ENCODE results near the gene REC8. TPM values are rescaled to one million over a fixed set of nuclear protein-coding genes. Genes with fewer than 3 reads are reported as not detected.

REC8 gene
- total and polyA plus RNA-seq, 2 of the 13 experiments (the other 11 are each of a cell fraction or from before 2014, with no cell fraction given), result 3.4 to 14.7 TPM

- TF ChIP-seq, protein P1, sequence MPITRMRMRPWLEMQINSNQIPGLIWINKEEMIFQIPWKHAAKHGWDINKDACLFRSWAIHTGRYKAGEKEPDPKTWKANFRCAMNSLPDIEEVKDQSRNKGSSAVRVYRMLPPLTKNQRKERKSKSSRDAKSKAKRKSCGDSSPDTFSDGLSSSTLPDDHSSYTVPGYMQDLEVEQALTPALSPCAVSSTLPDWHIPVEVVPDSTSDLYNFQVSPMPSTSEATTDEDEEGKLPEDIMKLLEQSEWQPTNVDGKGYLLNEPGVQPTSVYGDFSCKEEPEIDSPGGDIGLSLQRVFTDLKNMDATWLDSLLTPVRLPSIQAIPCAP (CRISPR knock-in tag; IDR thresholded peaks at IDR 0.05; ENCODE audit: low read depth), result 0 out of 2 replicates have a peak, but pooled peaks have one; percentile 0
- TF ChIP-seq PHB2 (IDR thresholded peaks at IDR 0.05; ENCODE audit: partially characterized antibody) (no peak), FOXM1 (CRISPR knock-in tag; IDR thresholded peaks at IDR 0.05) (peak; percentile 28), SRF (IDR thresholded peaks at IDR 0.05; ENCODE audit: low read depth, low read length) (peak; percentile 66; the same call in 1 of the 2 replicates), MTF1 (CRISPR knock-in tag; IDR thresholded peaks at IDR 0.05) (peak; percentile 89), BCL6 (CRISPR knock-in tag; IDR thresholded peaks at IDR 0.05) (peak; percentile 80), ZNF124 (CRISPR knock-in tag; IDR thresholded peaks at IDR 0.05) (peak; percentile 73), MATR3 (CRISPR knock-in tag; IDR thresholded peaks at IDR 0.05) (no peak), ZNF7 (CRISPR knock-in tag; IDR thresholded peaks at IDR 0.05) (0 out of 2 replicates have a peak, but pooled peaks have one; percentile 41), JUN (CRISPR knock-in tag; IDR thresholded peaks at IDR 0.05) (peak; percentile 83), ZNF280B (CRISPR knock-in tag; IDR thresholded peaks at IDR 0.05; ENCODE audit: borderline replicate concordance) (peak; percentile 97), ZNF3 (CRISPR knock-in tag; IDR thresholded peaks at IDR 0.05) (peak; percentile 30; the same call in 1 of the 2 replicates), ETV5 (CRISPR knock-in tag; IDR thresholded peaks at IDR 0.05; ENCODE audit: borderline replicate concordance) (peak; percentile 95), ZSCAN20 (CRISPR knock-in tag; IDR thresholded peaks at IDR 0.05; ENCODE audit: borderline replicate concordance) (peak; percentile 98), ZNF678 (CRISPR knock-in tag; IDR thresholded peaks at IDR 0.05) (peak; percentile 99), ZFP37 (CRISPR knock-in tag; IDR thresholded peaks at IDR 0.05; ENCODE audit: borderline replicate concordance) (peak; percentile 72), ARID2 (CRISPR knock-in tag; IDR thresholded peaks at IDR 0.05; ENCODE audit: borderline replicate concordance) (peak; percentile 95), GLMP (CRISPR knock-in tag; IDR thresholded peaks at IDR 0.05; ENCODE audit: borderline replicate concordance) (no peak), ZNF512 (CRISPR knock-in tag; IDR thresholded peaks at IDR 0.05) (peak; percentile 87), NR1H2 (CRISPR knock-in tag; IDR thresholded peaks at IDR 0.05; ENCODE audit: borderline replicate concordance, low read depth) (peak; percentile 99), MTA3 (CRISPR knock-in tag; IDR thresholded peaks at IDR 0.05) (no peak; the same call in 1 of the 2 replicates), RBFOX2 (IDR thresholded peaks at IDR 0.05; ENCODE audit: low read depth, low read length) (peak; percentile 100), SOX5 (CRISPR knock-in tag; IDR thresholded peaks at IDR 0.05; ENCODE audit: borderline replicate concordance) (peak; percentile 55)
Measured at GRCh38 chr14:24195186-24196070, 23.5 kb downstream of the REC8 start, which contains the start of gene TM9SF1 (continued).

Data from HepG2 (cell line).